ENCODE data around the gene CAPG. TPM values are rescaled to one million over a fixed set of nuclear protein-coding genes. Genes with fewer than 3 reads are reported as not detected.

The CAPG gene
- total and polyA plus RNA-seq, 9 of the 15 experiments (the other 6 are each of a cell fraction or from before 2014, with no cell fraction given) = 10.6 to 90.4 (median 56.0) TPM

DNA sequence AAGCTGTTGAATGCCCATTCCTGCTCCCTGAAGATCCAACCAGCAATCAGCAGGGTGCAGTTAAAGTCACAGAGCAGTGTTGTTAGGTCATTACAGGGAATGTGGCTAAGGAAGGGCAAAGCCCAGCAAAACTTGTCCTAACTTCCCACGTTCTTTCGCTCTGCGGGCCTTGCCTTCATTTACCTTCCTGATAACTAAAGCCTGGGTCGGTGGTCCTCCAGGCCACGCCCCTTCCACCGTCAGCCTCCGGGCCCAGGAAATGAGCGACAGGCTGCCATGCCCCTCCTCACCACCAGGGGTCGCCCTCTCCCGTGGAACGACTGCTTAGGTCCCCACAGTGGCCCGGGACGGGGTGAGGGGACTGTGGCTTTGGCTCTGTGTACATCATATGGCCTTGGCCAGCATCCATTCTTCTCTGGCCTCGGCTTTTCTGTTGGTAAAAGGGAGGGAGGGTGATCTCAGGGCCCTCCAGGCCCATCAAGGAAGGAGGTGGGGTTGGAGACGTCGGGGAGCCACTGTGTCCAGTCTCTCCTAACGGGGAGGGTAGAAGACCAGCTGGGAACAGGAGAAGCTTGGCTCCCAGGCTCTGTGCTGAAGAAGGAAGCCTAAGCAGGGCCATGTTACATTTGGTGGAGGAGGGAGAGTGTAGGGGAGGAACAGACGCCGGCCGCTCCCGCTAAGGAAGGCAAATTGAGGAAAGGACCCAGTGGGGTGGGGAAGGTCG lies 10.5 kb upstream of the CAPG start (continued):
- TF ChIP-seq, protein P1, sequence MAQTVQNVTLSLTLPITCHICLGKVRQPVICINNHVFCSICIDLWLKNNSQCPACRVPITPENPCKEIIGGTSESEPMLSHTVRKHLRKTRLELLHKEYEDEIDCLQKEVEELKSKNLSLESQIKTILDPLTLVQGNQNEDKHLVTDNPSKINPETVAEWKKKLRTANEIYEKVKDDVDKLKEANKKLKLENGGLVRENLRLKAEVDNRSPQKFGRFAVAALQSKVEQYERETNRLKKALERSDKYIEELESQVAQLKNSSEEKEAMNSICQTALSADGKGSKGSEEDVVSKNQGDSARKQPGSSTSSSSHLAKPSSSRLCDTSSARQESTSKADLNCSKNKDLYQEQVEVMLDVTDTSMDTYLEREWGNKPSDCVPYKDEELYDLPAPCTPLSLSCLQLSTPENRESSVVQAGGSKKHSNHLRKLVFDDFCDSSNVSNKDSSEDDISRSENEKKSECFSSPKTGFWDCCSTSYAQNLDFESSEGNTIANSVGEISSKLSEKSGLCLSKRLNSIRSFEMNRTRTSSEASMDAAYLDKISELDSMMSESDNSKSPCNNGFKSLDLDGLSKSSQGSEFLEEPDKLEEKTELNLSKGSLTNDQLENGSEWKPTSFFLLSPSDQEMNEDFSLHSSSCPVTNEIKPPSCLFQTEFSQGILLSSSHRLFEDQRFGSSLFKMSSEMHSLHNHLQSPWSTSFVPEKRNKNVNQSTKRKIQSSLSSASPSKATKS (CRISPR knock-in tag; IDR thresholded peaks at IDR 0.05) = no peak
- TF ChIP-seq ZNF134 (CRISPR knock-in tag; conservative IDR thresholded peaks at IDR 0.05) (peak; percentile 9; the same call in 1 of the 2 replicates), PHF20 (IDR thresholded peaks at IDR 0.05; ENCODE audit: partially characterized antibody) (peak; percentile 37), HMBOX1 (IDR thresholded peaks at IDR 0.05) (no peak), ZNF384 (IDR thresholded peaks at IDR 0.05; ENCODE audit: low read depth, low read length) (peak; percentile 33; the same call in 1 of the 2 replicates), YY1 (IDR thresholded peaks at IDR 0.05; ENCODE audit: borderline replicate concordance in 1 of 3, control insufficient read depth in 1 of 3, extremely low read depth in 1 of 3, insufficient read depth in 3 of 3, insufficient read length in 1 of 3, insufficient replicate concordance in 2 of 3, low read depth in 1 of 3, low read length in 2 of 3) (peak in 1 of 3 experiments; percentile 46), HINFP (tag; conservative IDR thresholded peaks at IDR 0.05; ENCODE audit: low read depth) (0 out of 2 replicates have a peak, but pooled peaks have one; percentile 72), ID3 (CRISPR knock-in tag; IDR thresholded peaks at IDR 0.05) (0 out of 2 replicates have a peak, but pooled peaks have one; percentile 7), ID3 (tag; IDR thresholded peaks at IDR 0.05) (peak; percentile 60; the same call in 1 of the 2 replicates), CHD2 (IDR thresholded peaks at IDR 0.05; ENCODE audit: low read depth, low read length) (no peak), ZNF79 (CRISPR knock-in tag; IDR thresholded peaks at IDR 0.05; ENCODE audit: low read depth) (0 out of 2 replicates have a peak, but pooled peaks have one; percentile 2), RBM14 (IDR thresholded peaks at IDR 0.05; ENCODE audit: borderline replicate concordance, insufficient read depth, low read depth, low read length) (no peak), DPF2 (IDR thresholded peaks at IDR 0.05) (no peak), NR2F6 (CRISPR knock-in tag; IDR thresholded peaks at IDR 0.05) (no peak; the same call in 1 of the 2 replicates), BCL6 (CRISPR knock-in tag; IDR thresholded peaks at IDR 0.05) (0 out of 2 replicates have a peak, but pooled peaks have one; percentile 53), ZNF24 (IDR thresholded peaks at IDR 0.05) (peak; percentile 39; the same call in 1 of the 2 replicates), SMAD4 (CRISPR knock-in tag; conservative IDR thresholded peaks at IDR 0.05) (peak; percentile 89; the same call in 1 of the 2 replicates), ZNF165 (CRISPR knock-in tag; IDR thresholded peaks at IDR 0.05; ENCODE audit: borderline replicate concordance) (0 out of 2 replicates have a peak, but pooled peaks have one; percentile 29), FUS (optimal IDR thresholded peaks at IDR 0.05; ENCODE audit: low read depth, low read length) (no peak), DACH1 (IDR thresholded peaks at IDR 0.05; ENCODE audit: partially characterized antibody) (peak; percentile 34), ZNF143 (CRISPR knock-in tag; IDR thresholded peaks at IDR 0.05) (no peak)
- TF ChIP-seq, protein P2, sequence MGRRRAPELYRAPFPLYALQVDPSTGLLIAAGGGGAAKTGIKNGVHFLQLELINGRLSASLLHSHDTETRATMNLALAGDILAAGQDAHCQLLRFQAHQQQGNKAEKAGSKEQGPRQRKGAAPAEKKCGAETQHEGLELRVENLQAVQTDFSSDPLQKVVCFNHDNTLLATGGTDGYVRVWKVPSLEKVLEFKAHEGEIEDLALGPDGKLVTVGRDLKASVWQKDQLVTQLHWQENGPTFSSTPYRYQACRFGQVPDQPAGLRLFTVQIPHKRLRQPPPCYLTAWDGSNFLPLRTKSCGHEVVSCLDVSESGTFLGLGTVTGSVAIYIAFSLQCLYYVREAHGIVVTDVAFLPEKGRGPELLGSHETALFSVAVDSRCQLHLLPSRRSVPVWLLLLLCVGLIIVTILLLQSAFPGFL (CRISPR knock-in tag; IDR thresholded peaks at IDR 0.05) = no peak
